Measurements from ENCODE around the gene EPB41L3. TPM values are rescaled to one million over a fixed set of nuclear protein-coding genes. Genes with fewer than 3 reads are reported as not detected.

EPB41L3 gene
- total RNA-seq, 1 experiment from 2014 or later, result 8.7 TPM

DNA sequence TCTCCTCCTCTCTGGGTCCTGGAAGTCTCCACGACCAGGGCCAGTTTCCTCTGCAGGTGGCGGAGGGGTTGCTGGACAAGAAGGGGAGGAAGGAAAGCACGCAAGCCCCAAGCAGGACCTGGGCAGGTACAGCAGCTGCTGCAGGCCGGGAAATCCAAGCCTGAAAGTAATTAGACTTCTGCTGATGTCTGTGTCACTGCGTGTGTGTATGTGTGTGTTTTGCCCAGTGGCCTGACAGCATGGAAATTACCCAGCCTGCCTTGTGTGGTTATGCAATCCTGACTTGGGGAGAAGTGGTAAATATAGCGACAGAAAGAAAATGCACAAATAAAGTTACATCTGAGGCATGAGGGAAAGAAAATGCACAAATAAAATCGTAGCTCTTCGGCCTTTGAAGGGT is 126.5 kb downstream of the EPB41L3 start:
- no peak overlapping the region for H3K4me3 Mint-ChIP-seq (ENCODE audit: unreplicated experiment)
- H3K4me1 ChIP-seq, result no peaks in the 10 kb centered on the region
- no peaks in the 10 kb centered on the region for H3K4me1 Mint-ChIP-seq (ENCODE audit: low read depth, unreplicated experiment)
- peaks cover 6% of the 10 kb centered on the region for H3K36me3 Mint-ChIP-seq (ENCODE audit: insufficient read depth, unreplicated experiment)
- intact Hi-C loops (cut with micrococcal nuclease; ENCODE audit: unreplicated experiment), result no loop called here
- H3K4me3 ChIP-seq (ENCODE audit: low read depth, low read length), result no peak overlapping the region
- H3K9me3 ChIP-seq, result no peaks in the 10 kb centered on the region
- no peaks in the 10 kb centered on the region for H3K9me3 Mint-ChIP-seq (ENCODE audit: unreplicated experiment)
- no TSS peak for BruUV-seq (replicated peaks)
- H3K27ac Mint-ChIP-seq (ENCODE audit: unreplicated experiment), result no peak overlapping the region
- DNase-seq, result no peak
- ChIA-PET CTCF (no interaction called here), POLR2A (no interaction called here)
- no peaks in the 10 kb centered on the region for H3K27me3 ChIP-seq (replicated peaks; ENCODE audit: control insufficient read depth, insufficient read depth, low read length)
- H3K36me3 ChIP-seq (ENCODE audit: control insufficient read depth, insufficient read depth, low read length), result no peaks in the 10 kb centered on the region
- TF ChIP-seq, protein P1, sequence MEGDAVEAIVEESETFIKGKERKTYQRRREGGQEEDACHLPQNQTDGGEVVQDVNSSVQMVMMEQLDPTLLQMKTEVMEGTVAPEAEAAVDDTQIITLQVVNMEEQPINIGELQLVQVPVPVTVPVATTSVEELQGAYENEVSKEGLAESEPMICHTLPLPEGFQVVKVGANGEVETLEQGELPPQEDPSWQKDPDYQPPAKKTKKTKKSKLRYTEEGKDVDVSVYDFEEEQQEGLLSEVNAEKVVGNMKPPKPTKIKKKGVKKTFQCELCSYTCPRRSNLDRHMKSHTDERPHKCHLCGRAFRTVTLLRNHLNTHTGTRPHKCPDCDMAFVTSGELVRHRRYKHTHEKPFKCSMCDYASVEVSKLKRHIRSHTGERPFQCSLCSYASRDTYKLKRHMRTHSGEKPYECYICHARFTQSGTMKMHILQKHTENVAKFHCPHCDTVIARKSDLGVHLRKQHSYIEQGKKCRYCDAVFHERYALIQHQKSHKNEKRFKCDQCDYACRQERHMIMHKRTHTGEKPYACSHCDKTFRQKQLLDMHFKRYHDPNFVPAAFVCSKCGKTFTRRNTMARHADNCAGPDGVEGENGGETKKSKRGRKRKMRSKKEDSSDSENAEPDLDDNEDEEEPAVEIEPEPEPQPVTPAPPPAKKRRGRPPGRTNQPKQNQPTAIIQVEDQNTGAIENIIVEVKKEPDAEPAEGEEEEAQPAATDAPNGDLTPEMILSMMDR (IDR thresholded peaks at IDR 0.05; ENCODE audit: insufficient read depth in 1 of 2, low read depth in 1 of 2, low read length in 1 of 2, severe bottlenecking in 1 of 2, unreplicated experiment in 1 of 2), result no peak
- H3K27me3 Mint-ChIP-seq (ENCODE audit: insufficient read depth, unreplicated experiment), result peaks cover 4% of the 10 kb centered on the region

DNA sequence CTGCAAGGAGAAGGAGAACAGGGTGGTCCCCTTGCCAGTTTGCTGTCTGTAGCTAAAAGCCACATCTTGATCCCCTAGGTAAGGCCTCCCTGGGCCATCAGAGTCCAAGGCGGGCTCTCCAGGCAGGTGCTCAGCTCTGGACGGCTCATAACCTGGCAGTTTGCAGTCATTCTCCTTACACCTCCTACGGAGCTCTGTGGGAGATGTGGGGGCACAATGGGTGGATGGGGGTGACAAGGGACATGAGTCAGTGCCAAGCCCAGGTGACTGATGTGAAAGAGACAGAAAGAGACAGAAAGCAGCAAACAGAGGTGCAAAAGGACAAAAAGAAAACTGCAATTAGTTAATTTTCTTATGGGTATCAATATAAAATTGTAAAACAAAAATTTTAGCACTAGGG is 127.7 kb downstream of the EPB41L3 start:
- Histone ChIP-seq H3K4me1 (no peaks in the 10 kb centered on the region), H3K9me3 (no peaks in the 10 kb centered on the region), H3K36me3 (ENCODE audit: control insufficient read depth, insufficient read depth, low read length) (no peaks in the 10 kb centered on the region), H3K27me3 (replicated peaks; ENCODE audit: control insufficient read depth, insufficient read depth, low read length) (no peaks in the 10 kb centered on the region), H3K4me3 (ENCODE audit: low read depth, low read length) (no peak overlapping the region)
- TF ChIP-seq, protein P1 (IDR thresholded peaks at IDR 0.05; ENCODE audit: insufficient read depth in 1 of 2, low read depth in 1 of 2, low read length in 1 of 2, severe bottlenecking in 1 of 2, unreplicated experiment in 1 of 2), result no peak
- Mint-ChIP-seq H3K4me3 (ENCODE audit: unreplicated experiment) (no peak overlapping the region), H3K27me3 (ENCODE audit: insufficient read depth, unreplicated experiment) (peaks cover 4% of the 10 kb centered on the region), H3K4me1 (ENCODE audit: low read depth, unreplicated experiment) (no peaks in the 10 kb centered on the region), H3K36me3 (ENCODE audit: insufficient read depth, unreplicated experiment) (peaks cover 6% of the 10 kb centered on the region), H3K9me3 (ENCODE audit: unreplicated experiment) (no peaks in the 10 kb centered on the region), H3K27ac (ENCODE audit: unreplicated experiment) (no peak overlapping the region)
- CTCF ChIA-PET, result no interaction called here
- POLR2A ChIA-PET, result no interaction called here
- intact Hi-C loops (cut with micrococcal nuclease; ENCODE audit: unreplicated experiment), result no loop called here
- no peak for DNase-seq
- no TSS peak for BruUV-seq (replicated peaks)

DNA sequence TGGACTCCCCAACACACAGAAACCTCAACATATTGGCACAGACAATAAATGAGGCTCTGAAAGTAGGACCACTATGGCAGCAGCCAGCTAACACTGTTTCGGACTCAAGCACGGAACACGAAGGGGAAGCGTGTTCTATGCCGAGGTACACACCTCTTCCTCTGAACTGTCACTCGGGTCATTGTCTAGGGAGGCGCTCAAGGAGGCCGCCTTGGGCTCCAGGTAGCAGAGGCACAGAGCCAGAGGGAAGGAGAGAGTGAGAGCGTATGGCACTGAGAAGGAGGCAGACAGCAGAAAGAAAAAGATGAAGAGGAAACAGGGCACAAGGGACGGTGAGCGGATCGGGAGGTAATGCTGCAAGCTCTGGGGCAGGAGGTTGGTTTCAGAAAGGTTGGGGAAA is 128.1 kb downstream of the EPB41L3 start:
- no TSS peak for BruUV-seq (replicated peaks)
- Mint-ChIP-seq H3K27me3 (ENCODE audit: insufficient read depth, unreplicated experiment) (peaks cover 4% of the 10 kb centered on the region), H3K4me1 (ENCODE audit: low read depth, unreplicated experiment) (no peaks in the 10 kb centered on the region), H3K27ac (ENCODE audit: unreplicated experiment) (no peak overlapping the region), H3K9me3 (ENCODE audit: unreplicated experiment) (no peaks in the 10 kb centered on the region), H3K4me3 (ENCODE audit: unreplicated experiment) (no peak overlapping the region), H3K36me3 (ENCODE audit: insufficient read depth, unreplicated experiment) (peaks cover 6% of the 10 kb centered on the region)
- H3K9me3 ChIP-seq, result no peaks in the 10 kb centered on the region
- no peak overlapping the region for H3K4me3 ChIP-seq (ENCODE audit: low read depth, low read length)
- no peaks in the 10 kb centered on the region for H3K4me1 ChIP-seq
- TF ChIP-seq, protein P1 (IDR thresholded peaks at IDR 0.05; ENCODE audit: insufficient read depth in 1 of 2, low read depth in 1 of 2, low read length in 1 of 2, severe bottlenecking in 1 of 2, unreplicated experiment in 1 of 2), result no peak
- H3K36me3 ChIP-seq (ENCODE audit: control insufficient read depth, insufficient read depth, low read length), result no peaks in the 10 kb centered on the region
- intact Hi-C loops (cut with micrococcal nuclease; ENCODE audit: unreplicated experiment), result no loop called here
- no peaks in the 10 kb centered on the region for H3K27me3 ChIP-seq (replicated peaks; ENCODE audit: control insufficient read depth, insufficient read depth, low read length)
- ChIA-PET POLR2A (no interaction called here), CTCF (no interaction called here)
- DNase-seq, result no peak

All from Caco-2 (cell line).